ENCODE measurements around the gene WDR93.

Gene WDR93

DNA sequence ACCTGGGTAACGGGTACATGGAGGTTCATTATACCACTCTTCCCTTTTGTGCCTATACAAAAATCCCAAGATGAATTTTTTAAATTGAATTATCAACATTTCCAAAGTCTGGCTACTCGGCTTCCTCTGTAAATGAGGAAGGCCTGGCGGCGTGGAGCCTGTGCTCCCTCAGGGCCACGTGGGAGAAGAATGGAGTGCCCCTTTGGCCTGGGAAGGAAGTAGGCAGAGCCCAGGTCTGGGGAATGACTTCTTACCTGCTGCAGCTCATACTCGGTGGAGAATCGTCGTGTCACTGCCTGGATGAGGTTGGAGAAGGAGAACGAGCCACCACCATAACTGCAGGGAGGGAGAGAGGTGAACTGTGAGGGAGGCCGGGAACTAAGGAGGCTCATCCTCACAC, 99.6 kb downstream of the WDR93 start:
- no peak for DNase-seq (ENCODE audit: low spot score)

DNA sequence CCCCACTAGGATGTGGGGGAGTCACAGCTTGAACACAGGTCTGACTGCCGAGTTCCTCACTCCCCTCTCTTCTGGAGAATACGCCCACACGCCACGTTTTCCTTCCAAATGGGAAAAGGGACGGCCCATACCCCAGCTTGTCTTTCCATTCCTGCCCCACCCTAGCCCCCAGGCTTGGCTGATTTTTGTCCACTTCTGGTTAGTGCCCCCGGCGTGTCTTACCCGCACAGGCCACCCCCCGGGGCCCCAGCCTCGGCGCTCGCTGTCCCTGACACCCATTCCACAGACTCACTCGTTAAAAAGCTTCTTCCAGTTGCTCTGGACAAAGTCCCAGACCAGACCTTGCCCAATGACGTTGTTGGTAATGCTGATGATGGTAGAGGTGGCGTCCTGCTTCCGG, 100.0 kb downstream of the WDR93 start:
- no peak for DNase-seq (ENCODE audit: low spot score)

DNA sequence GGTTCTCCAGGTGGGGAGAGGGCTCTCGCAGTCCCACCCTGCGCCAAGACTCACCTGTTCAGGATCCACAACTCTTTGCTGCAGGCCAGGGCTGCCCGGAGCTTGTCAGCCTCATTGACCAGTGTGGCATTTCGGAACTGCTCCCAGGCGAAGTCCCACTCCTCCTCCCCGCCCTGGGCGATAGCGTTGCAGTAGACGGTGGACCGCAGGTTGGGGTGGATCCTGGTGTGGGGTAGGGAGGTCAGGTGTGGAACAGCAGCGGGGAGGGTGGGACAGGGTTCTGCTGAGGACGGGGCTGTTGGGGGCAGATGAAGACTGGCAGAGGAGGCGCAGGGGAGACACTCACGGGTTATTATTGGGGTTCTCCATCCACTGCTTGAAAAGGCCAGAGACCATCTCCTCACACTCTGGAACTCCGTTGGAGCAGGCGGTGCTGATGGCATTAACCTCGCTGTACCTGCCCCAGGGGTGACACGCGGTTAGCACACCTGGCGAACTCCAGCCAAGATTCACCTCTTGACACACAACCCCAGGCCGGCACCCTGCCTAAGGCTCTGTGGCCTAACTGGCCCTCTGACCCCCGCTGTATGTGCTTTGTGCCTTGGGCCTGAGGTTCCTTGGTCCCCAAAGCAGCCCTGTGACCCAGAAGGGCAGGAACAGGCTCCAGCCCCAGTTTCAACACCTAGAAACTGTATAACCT, 101.6 kb downstream of the WDR93 start:
- DNase-seq (ENCODE audit: low spot score): no peak

Measured in Ammon's horn (tissue), 1 donor.